HepG2 (cell line): ENCODE results near the gene HIBADH.

Experiments
- POLR2A ChIP-seq, 2 experiments: IDR thresholded peaks; 2 replicates each; pipeline ENCODE4 v1.6.1; 2011; ENCODE audit warnings: low read depth in 2 of 2, low read length in 2 of 2, mild to moderate bottlenecking in 1 of 2, moderate library complexity in 1 of 2; ENCODE audit not compliant: insufficient read depth in 1 of 2
- ZNF256 ChIP-seq: sonication (generic); formaldehyde crosslinking; conservative IDR thresholded peaks from 2 replicates; pipeline ENCODE4 v1.4.0; 2020; ENCODE audit warnings: missing genetic modification reagents

GRCh38 chr7:27492224-27492623 lies 170.5 kb downstream of the HIBADH start:
- TF ChIP-seq POLR2A (IDR thresholded peaks at IDR 0.05; ENCODE audit: insufficient read depth in 1 of 2, low read depth in 2 of 2, low read length in 2 of 2): no peak
- no peak for TF ChIP-seq ZNF256 (CRISPR knock-in tag)
